Psoas muscle (tissue), 8 donors: ENCODE data around the gene ELL. TPM values are rescaled to one million over a fixed set of nuclear protein-coding genes. Genes with fewer than 3 reads are reported as not detected.

Experiments used
- ATAC-seq, 4 donors: fragments of 200-7000 bp; cut with Tn5 transposase; one replicate each; pipeline ENCODE4 v1.9.1; 2020; ENCODE audit warnings: moderate library complexity in 3 of 4, mild to moderate bottlenecking in 2 of 4
- DNase-seq, 2 donors: peaks; one replicate each; pipeline ENCODE4 v3.0.0-alpha.2; 2020
- H3K27ac ChIP-seq: fragments of 200-600 bp; one replicate; pipeline ENCODE4 v1.8.0; 2022
- H3K27me3 ChIP-seq, 3 donors: fragments of 200-600 bp in 1 of 3; one replicate each; pipeline versions ENCODE4 v1.6.1 to v1.8.0; 2013 to 2022; ENCODE audit warnings: low read length in 2 of 3, mild to moderate bottlenecking in 2 of 3, moderate library complexity in 1 of 3; ENCODE audit not compliant: insufficient read depth in 3 of 3
- H3K36me3 ChIP-seq, 2 donors: fragments of 200-600 bp in 1 of 2; one replicate each; pipeline versions ENCODE4 v1.6.1 to v1.8.0; 2013 to 2022; ENCODE audit warnings: low read depth in 1 of 2, mild to moderate bottlenecking in 1 of 2, moderate library complexity in 1 of 2; ENCODE audit not compliant: insufficient read depth in 1 of 2
- H3K4me1 ChIP-seq: fragments of 200-600 bp; one replicate; pipeline ENCODE4 v1.8.0; 2022
- H3K4me3 ChIP-seq: fragments of 200-600 bp; one replicate; pipeline ENCODE4 v1.8.0; 2022; ENCODE audit warnings: mild to moderate bottlenecking
- H3K9me3 ChIP-seq: fragments of 200-600 bp; one replicate; pipeline ENCODE4 v1.8.0; 2022
- WGBS, 3 donors: extraction: QIAGEN DNeasy Blood & Tissue Kit; methylation state at CpG; one replicate each; pipeline versions ENCODE4 v1.1.6 to v1.1.7; 2013; 5-methylcytosine and 5-hydroxymethylcytosine counted together
- intact Hi-C, 2 donors: fragments of 100-400 bp; cut with DNase I; formaldehyde crosslinking; loops; one replicate each; pipeline versions ENCODE4 v1.11.0 to v1.14.2; 2022
- polyA plus RNA-seq, 3 donors: library from polyadenylated mRNA; stranded (reverse); fragments of 200-250 nt; gene quantifications; one replicate each; pipeline ENCODE4 v1.2.3, GENCODE V29; 2013
- total RNA-seq, 4 donors: library from RNA; stranded (reverse); fragmentation: NEBNext Ultra II Directional in 2 of 4; extraction: Animal tissue kit (Norgen Biotek cat#: 25700) in 2 of 4; gene quantifications; one replicate each; pipeline versions ENCODE4 v1.2.1 to v1.2.4, GENCODE V29; 2021 to 2023
- TF ChIP-seq, protein P1 (sequence below): fragments of 200-600 bp; IDR thresholded peaks from one replicate; pipeline ENCODE4 v1.8.0; 2022; ENCODE audit warnings: antibody characterized with exemption
- donor health status: healthy with polysubstance abuse.
- donor health status: DM: no; HTN: no; CAD: no; lungs with moderate emphysema.
- donor health status: Bipolar disorder and iron deficiency.
- donor health status: healthy.
- donor health status: DM: yes; HTN: yes; CAD: no.
- donor health status: DM: no; HTN: no; CAD: no.
- donor health status: DM: no; HTN: no; CAD: no.
- donor health status: DM: yes; HTN: yes; CAD: no.

The ELL gene
- total and polyA plus RNA-seq, 7 donors = 7.5 to 40.2 (median 17.5) TPM

DNA sequence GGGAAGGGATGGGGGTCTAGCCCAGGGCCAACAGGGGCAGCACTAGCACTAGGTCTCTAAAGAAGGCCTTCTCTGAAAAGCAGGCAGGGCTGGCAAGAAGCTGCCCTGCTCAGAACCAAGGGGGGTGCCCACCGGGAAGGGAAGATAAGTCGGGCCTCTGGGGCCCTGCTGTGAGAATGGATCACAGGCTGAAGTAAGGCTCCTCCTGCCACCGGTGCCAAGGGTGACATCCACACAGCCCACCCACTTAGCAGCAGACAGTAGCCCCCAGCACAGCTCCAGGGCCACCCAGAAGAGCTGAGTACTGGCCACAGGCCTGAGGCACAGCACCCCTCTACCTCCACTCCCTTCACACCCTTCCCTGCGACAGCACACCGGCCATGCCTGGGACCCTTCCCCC lies 5.9 kb downstream of the ELL start:
- no peak for ATAC-seq
- intact Hi-C loops = loop anchor here (5.0 kb wide), 2 partner anchors 34 to 56 kb away; partner anchors contain the start of gene UBA52 (in 1 of the 2)
- no peaks in the 10 kb centered on the region for H3K36me3 ChIP-seq
- peaks cover 77% of the 10 kb centered on the region for H3K4me1 ChIP-seq
- no peaks in the 10 kb centered on the region for H3K27me3 ChIP-seq
- 68 to 84% (median 76%) methylated on average over 4 to 5 of the region's 5 CpGs for WGBS, 3 donors
- H3K27ac ChIP-seq = peak overlapping the region; percentile 76
- DNase-seq = no peak
- no peaks in the 10 kb centered on the region for H3K9me3 ChIP-seq
- TF ChIP-seq, protein P1, sequence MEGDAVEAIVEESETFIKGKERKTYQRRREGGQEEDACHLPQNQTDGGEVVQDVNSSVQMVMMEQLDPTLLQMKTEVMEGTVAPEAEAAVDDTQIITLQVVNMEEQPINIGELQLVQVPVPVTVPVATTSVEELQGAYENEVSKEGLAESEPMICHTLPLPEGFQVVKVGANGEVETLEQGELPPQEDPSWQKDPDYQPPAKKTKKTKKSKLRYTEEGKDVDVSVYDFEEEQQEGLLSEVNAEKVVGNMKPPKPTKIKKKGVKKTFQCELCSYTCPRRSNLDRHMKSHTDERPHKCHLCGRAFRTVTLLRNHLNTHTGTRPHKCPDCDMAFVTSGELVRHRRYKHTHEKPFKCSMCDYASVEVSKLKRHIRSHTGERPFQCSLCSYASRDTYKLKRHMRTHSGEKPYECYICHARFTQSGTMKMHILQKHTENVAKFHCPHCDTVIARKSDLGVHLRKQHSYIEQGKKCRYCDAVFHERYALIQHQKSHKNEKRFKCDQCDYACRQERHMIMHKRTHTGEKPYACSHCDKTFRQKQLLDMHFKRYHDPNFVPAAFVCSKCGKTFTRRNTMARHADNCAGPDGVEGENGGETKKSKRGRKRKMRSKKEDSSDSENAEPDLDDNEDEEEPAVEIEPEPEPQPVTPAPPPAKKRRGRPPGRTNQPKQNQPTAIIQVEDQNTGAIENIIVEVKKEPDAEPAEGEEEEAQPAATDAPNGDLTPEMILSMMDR = no peak
- H3K4me3 ChIP-seq = no peak overlapping the region

DNA sequence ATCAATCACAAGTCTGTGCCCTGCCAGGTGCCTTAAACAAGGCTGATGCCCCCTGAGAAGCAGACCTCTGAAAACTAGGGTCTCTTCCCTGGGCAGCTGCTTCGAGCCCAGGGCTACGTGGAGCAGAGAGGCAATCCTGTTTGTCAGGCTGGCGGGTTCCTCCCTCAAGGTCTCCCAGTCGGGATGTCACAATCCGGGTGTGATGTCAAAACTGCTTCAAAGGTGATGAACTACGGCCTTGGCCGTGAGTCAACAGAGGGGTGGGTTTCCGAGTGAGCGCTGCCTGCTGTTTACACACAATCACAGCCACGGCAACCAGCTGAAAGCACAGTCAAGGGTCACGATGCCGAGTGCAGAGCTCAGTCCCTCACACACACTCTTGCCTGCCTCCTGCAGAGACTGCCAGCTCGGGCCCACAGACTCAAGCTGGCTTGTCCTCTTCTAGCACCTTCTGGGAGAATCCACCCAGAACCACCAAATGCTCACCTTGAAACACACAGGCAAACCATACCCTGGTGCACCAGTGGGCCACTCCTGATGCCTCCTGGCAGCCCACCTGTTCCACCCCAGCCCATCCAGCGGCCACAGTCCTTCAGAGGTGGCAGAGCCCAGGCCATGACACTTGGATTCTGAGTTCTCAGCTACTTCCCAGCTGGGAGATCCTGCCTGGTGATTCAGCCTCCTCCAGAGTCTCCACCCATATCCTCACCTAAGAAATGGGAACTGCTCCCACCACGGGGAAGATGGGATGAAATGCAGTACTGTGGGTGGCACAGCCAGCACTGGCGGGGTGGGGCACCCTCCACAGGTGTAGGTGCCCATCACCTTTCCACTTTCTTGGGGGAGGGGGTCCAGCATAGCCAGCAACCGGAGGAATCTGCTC lies 6.8 kb downstream of the ELL start:
- peak; percentile 36 to 38 (median 38) for ATAC-seq
- 47 to 50% (median 49%) methylated on average over 17 of the region's 17 CpGs for WGBS, 3 donors
- TF ChIP-seq, protein P1 = no peak
- peak in 1 of 2 donors; percentile 71 for DNase-seq
- Histone ChIP-seq H3K36me3 (no peaks in the 10 kb centered on the region), H3K27me3 (no peaks in the 10 kb centered on the region), H3K4me3 (no peak overlapping the region), H3K9me3 (no peaks in the 10 kb centered on the region), H3K4me1 (peaks cover 82% of the 10 kb centered on the region), H3K27ac (peak overlapping the region; percentile 76)
- intact Hi-C loops = loop anchor here (5.0 kb wide), 2 partner anchors 33 to 57 kb away; partner anchors contain the start of gene UBA52 (in 1 of the 2)

DNA sequence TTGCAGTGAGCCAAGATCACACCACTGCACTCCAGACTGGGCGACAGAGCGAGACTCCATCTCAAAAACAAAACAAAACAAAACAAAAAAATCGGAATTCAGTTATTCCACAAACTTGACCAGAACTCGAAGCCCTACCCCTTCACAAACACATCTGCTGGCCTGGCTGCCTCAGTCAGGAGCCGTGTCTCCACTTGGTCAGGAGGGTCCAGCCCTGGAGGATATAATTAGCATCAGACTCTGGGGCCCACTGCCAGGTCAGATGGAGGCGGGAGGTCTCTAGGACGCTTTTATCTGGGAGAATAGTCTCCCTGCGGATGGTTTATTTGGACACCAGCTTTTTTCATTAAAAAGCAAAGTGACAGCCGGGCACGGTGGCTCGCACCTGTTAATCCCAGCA lies 8.0 kb downstream of the ELL start:
- TF ChIP-seq, protein P1 = no peak
- H3K9me3 ChIP-seq = no peaks in the 10 kb centered on the region
- ATAC-seq (peak in 3 of 4 donors; percentile 51 to 63 (median 60)), DNase-seq (no peak)
- no peak overlapping the region for H3K4me3 ChIP-seq
- no peaks in the 10 kb centered on the region for H3K36me3 ChIP-seq
- intact Hi-C loops = no loop called here
- H3K4me1 ChIP-seq = peaks cover 79% of the 10 kb centered on the region
- no peaks in the 10 kb centered on the region for H3K27me3 ChIP-seq
- 18 to 39% (median 28%) methylated on average over 11 of the region's 11 CpGs for WGBS, 3 donors
- peak overlapping the region; percentile 76 for H3K27ac ChIP-seq

DNA sequence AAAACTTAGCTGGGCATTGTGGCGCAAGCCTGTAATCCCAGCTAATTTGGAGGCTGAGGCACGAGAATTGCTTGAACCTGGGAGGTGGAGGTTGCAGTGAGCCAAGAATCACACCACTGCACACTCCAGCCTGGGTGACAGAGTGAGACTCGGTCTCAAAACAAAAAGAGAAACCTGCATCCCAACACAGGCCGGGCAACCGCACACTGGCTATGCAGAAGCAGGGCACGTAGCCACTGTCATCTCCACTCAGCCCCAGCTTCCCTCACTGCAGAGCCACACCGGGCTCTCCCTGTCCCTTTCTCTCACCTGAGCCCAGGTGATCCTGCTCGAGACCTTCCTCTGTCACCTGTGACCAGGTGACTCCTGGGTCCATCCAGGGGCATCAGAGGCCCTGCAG lies 11.7 kb downstream of the ELL start:
- DNase-seq = peak in 1 of 2 donors; percentile 30
- no peaks in the 10 kb centered on the region for H3K9me3 ChIP-seq
- H3K4me1 ChIP-seq = peaks cover 82% of the 10 kb centered on the region
- no peaks in the 10 kb centered on the region for H3K36me3 ChIP-seq
- TF ChIP-seq, protein P1 = no peak
- no peak overlapping the region for H3K27ac ChIP-seq
- no peak overlapping the region for H3K4me3 ChIP-seq
- 83 to 96% (median 85%) methylated on average over 8 of the region's 8 CpGs for WGBS, 3 donors
- H3K27me3 ChIP-seq = no peaks in the 10 kb centered on the region
- intact Hi-C loops = no loop called here
- no peak for ATAC-seq
